Kidney tubule cell (primary cell): ENCODE results near the gene SSPN.

Experiments used
- DNase-seq: peaks from one replicate; pipeline ENCODE4 v3.0.0-alpha.2; 2018; ENCODE audit warnings: low spot score

SSPN gene

DNA sequence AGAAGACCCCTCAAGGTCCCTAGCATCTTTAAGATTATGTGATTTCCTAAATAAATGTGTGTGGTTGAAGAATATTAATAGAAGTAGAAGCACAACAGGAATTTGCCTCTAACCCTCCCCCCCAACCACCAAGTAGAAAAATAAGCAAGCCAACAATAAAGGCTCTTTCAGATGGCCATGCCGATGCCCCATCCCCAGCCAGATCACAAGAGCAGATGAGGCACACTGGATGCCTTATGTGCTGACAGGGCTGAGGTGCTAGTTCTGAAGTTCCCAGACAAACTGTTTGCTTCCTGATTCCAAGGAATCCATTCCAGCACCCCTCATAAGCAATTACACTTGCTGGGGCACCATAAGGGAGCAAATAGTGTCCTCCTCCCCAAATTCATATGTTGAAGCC lies 90.0 kb downstream of the SSPN start:
- DNase-seq = no peak

DNA sequence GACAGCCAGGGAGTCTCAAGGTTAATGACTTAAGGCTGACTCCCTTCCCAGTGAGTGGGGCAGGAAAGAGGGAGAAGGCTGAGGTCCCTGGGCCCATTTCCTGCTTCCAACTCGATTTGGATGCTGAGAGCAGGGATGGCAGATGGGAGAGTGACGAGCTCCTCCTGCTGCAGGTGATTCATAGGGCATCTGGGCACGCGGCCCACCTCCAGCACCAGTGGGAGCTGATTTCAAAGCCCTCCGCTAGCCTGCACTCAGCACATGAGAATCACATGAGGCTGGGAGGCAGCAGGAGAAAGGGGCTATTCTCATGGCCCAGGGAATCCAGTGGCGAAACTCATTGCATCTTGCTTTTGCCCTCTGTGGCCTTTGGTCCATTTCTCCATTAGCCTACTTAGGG lies 90.8 kb downstream of the SSPN start:
- DNase-seq = no peak

DNA sequence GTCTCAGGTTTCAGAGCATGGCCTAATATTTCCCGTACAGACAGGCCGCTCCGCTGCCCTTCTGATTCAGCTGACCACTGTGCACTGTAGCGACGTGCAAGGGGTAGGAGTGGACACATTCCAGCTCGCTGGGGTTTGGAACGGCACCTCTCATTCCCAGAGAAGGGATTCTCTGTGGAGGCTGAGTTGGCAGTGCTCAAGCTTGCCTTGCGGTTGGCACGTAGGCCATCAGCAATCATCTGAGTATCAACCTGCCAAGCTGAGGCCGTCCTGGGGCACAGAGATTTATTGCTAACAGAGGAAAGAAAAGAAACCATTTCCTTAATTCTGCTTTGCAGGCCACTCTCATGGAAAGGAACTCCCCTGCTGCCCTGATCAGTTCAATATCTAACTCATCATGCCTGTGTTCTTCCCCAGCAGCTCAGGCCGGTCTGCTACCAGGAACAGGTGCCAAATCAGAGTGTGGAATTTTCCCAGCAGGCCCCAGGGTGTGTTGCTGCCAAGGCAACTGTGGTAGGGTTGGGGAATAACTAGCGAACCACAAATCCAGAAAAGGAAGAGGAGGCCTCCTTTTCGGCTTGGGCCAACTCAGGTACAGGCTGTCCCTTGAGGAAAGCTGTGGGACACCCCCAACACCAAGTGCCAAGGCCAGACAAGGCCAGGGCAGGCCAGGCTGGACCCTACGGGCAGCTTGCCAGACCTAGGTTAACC lies 92.5 kb downstream of the SSPN start:
- DNase-seq = peak; percentile 96

- DNase-seq = no peak
Measured at GRCh38 chr12:26290565-26290964, 95.2 kb downstream of the SSPN start.

DNA sequence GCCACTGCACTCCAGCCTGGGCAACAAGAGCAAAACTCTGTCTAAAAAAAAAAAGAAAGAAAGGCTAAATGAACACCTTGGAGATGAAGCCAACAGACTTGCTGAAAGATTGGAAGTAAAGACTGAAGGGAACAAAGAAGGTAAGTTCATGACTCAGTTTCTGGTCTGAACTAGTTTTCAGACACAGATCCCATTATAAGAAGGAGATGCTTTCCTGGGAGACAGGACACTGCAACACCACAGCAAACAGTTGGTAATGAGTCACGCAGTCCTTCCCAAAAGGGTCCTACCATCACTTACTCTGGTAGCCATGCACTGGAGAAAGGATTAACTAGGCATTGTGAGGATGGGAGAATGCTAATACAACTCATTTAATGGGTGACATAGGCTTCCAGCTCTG lies 97.2 kb downstream of the SSPN start:
- peak; percentile 42 for DNase-seq

DNA sequence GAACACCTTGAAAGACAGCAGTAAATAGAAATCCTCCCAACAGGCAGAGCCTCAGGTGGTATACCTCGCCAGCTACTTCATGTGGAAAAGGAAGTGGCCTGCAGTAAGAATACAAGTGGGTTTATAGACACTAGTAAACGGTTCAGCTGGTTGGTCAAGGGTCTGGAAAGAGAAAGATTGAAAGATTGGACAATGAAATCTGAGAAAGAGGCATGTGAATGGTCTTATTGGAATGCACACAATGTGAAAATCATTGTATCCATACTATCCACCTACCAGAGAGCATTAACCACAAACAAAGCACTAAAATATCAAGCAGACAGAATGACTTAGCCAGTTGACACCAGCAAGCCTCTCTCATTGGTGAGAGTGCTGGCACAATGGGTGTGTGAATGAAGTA lies 98.2 kb downstream of the SSPN start:
- DNase-seq = peak; percentile 63

DNA sequence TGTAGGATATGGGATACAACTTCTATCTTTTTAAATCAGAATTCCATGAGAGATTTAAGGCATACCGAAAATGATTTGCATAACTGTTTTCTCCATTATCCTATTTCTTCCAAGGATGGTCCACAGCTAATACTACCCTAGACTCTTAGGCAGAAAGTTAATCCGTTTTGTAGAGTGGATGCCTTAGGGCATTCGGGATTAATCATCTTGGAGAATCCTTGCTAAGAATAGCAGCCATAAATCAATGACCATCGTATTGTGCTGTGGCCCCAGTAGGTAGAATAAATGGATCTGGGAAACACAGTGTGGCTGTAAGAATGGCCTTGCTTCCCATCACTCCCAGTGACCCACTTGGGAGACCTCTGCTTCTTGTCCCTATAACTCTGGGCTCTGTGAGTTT lies 99.6 kb downstream of the SSPN start:
- no peak for DNase-seq

DNA sequence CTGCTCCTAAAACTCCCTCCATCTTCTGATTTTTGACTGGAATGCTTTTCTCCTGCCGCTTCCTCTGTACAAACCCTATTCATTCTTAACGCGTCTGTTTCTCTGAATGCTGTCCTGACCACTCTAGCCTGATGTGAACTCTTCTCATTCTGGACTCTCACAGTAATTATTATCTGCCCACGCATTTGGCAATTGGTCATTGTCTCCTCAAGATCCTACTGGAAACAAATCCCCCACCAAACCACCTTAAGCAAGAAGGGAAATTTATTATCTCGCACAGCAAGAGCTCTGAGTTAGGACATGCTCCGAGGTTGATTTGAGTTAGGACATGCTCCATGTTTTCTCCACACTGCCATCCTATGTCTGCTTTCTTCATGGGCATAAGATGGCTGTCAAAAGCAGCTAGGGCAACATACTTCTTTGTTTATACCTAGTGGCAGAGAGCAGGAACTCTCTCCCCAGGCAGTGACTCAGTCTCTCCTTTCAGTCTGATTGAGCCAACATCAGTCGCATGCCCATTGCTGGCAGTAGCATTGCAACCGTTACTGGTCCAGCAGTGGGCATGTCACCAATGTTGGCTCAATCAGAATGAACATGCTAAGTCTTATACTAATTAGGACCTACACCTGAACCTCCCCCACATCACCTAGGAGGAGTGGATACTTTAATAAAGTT lies 102.2 kb downstream of the SSPN start:
- DNase-seq = no peak

GRCh38 chr12:26298785-26299621 lies 103.6 kb downstream of the SSPN start:
- peak; percentile 91 for DNase-seq

GRCh38 chr12:26299751-26300150 lies 104.4 kb downstream of the SSPN start:
- DNase-seq = no peak
